ENCODE measurements around the gene EMC8.

The EMC8 gene

DNA sequence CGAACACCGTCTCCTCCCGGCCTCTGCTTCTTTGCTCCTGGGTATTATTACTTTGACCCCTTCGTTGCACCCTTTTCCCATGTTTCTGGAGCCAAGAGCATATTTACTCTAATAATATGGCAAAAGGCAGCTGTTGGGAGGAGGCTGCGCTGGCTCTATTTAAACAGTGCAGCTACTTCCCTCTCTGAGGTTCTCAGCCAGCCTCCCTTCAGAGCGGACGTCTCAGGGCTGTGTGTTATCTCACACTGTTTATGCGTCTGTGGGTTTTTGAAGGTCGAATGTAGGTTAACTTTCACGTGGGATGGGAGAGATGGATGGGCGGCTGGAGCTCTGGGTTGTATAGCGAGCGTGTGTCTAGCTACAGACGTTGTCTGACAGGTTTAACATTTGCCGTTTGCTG, 45.4 kb upstream of the EMC8 start:
- TF ChIP-seq, protein P1, sequence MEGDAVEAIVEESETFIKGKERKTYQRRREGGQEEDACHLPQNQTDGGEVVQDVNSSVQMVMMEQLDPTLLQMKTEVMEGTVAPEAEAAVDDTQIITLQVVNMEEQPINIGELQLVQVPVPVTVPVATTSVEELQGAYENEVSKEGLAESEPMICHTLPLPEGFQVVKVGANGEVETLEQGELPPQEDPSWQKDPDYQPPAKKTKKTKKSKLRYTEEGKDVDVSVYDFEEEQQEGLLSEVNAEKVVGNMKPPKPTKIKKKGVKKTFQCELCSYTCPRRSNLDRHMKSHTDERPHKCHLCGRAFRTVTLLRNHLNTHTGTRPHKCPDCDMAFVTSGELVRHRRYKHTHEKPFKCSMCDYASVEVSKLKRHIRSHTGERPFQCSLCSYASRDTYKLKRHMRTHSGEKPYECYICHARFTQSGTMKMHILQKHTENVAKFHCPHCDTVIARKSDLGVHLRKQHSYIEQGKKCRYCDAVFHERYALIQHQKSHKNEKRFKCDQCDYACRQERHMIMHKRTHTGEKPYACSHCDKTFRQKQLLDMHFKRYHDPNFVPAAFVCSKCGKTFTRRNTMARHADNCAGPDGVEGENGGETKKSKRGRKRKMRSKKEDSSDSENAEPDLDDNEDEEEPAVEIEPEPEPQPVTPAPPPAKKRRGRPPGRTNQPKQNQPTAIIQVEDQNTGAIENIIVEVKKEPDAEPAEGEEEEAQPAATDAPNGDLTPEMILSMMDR (IDR thresholded peaks at IDR 0.05; ENCODE audit: borderline replicate concordance, insufficient read depth, low read depth, low read length): no peak
- H3K4me3 ChIP-seq (ENCODE audit: low read depth, low read length): no peak overlapping the region

DNA sequence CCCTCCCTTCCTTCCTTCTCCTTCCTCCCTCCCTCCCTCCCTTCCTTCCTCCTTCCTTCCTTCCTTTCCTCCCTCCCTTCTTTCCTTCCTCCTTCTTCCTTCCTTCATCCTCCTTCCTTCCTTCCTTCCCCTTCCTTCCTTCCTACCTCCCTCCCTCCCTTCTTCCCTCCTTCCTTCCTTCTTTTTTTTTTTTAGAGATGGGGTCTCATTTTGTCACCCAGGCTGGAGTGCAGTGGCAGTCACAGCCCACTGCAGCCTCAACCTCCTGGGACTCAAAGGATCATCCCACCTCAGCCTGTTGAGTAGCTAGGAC, 44.8 kb upstream of the EMC8 start:
- TF ChIP-seq, protein P1 (IDR thresholded peaks at IDR 0.05; ENCODE audit: borderline replicate concordance, insufficient read depth, low read depth, low read length): no peak
- no peak overlapping the region for H3K4me3 ChIP-seq (ENCODE audit: low read depth, low read length)

DNA sequence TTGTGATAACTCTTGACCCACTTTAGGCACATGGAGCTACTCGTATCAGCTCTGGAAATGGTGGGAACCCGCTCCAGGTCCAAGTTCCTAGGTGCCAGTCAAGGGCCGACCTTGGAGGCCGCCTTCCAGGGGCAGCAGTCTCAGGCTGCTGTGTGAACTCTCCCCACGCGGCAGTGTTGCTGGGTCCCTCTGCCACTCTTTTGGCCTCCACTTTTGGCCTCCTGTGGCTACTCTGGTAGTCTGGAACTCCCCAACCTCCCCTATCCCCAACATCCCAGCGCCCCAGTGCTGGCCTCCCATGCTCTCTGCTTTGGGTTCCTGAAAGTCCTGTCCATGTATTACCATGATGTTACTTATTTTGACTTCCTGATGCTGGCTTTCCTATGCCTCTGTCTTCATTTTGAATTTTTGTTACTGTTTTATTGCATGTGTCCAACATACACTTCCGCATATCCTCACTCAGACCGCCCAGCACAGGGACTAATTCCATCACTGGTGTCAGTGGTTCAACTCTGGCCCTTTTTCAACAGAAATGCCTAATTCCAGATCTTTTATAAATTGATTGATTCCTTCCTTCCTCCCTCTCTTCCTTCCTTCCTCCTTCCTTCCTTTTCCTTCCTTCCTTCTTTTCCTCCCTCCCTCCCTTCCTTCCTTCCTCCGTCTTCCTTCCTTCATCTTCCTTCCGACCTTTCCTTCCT, 44.3 kb upstream of the EMC8 start:
- no peak overlapping the region for H3K4me3 ChIP-seq (ENCODE audit: low read depth, low read length)
- TF ChIP-seq, protein P1 (IDR thresholded peaks at IDR 0.05; ENCODE audit: borderline replicate concordance, insufficient read depth, low read depth, low read length): no peak

DNA sequence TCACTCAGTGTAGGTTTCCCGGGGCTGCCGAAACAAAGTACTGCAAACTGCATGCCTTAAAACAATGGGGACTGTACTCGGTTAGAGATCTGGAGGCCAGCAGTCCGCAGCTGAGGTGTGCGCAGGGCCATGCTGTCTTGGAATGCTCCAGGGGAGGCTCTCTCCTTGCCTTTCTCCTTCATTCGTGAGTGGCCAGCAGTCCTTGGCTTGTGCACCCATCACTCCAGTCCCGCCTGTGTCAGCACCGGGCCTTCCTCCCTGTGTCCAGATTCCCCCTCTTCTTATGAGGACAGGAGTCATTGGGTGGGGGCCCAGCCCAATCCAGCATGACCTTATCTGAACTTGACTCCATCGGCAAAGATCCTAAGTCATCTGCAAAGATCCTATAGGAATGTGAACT, 43.5 kb upstream of the EMC8 start:
- no peak overlapping the region for H3K4me3 ChIP-seq (ENCODE audit: low read depth, low read length)
- TF ChIP-seq, protein P1 (IDR thresholded peaks at IDR 0.05; ENCODE audit: borderline replicate concordance, insufficient read depth, low read depth, low read length): no peak

DNA sequence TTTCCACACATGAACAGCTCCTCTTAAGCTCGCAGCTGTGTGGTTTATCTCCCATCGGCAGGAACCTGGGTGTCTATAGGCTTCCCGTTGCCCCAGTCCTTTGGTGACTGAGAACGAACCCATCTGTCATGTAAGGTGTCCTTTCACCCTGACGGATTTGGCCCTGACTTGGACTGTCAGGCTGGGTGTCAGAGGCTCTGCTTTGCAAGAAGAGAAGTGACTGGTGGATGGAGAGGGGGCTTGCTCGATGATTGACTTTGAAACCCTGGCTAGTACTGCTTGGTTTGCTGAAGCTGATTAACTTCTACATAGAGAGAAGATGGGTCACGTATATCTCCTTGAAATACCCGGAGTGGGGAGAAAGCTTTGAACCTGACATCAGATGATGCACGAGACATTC, 43.1 kb upstream of the EMC8 start:
- TF ChIP-seq, protein P1 (IDR thresholded peaks at IDR 0.05; ENCODE audit: borderline replicate concordance, insufficient read depth, low read depth, low read length): no peak
- H3K4me3 ChIP-seq (ENCODE audit: low read depth, low read length): no peak overlapping the region

DNA sequence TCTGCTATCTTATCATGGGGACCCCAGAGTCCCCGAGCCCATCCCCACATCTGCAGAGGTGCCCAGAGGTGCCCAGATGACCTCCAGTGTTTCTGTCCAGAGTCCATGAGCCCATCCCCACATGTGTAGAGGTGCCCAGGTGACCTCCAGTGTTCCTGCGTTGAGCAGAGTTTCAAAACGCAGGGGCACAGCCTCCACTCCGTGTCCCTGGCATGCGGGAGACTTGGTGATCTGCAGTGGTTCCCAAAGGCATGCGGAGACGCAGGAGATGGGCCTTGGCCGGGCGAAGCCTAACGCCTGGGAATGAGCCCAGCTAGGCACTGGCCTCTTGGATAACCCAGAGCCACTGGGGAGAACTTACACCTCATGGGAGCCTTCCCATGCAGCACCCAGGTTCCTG, 41.5 kb upstream of the EMC8 start:
- TF ChIP-seq, protein P1 (IDR thresholded peaks at IDR 0.05; ENCODE audit: borderline replicate concordance, insufficient read depth, low read depth, low read length): no peak
- H3K4me3 ChIP-seq (ENCODE audit: low read depth, low read length): no peak overlapping the region

DNA sequence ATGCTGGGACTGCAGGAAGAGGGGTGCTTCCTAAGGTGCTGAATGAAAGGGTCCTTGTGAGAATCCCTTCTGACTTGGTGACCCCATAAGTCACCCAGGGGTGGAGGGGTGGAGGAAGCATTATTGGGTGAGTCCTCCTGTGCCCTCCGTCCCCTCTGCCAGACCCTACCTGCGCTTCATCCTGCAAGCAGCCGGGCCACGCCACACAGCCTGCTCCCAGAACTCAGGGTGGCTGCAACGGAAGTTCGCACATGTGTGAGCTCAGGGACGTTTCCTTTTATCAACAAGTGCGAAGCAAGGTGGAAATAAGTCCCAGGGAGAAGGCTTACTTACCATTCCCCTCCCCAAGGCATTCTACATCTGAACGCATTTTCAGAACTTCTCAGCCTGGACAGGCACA, 41.1 kb upstream of the EMC8 start:
- no peak overlapping the region for H3K4me3 ChIP-seq (ENCODE audit: low read depth, low read length)
- TF ChIP-seq, protein P1 (IDR thresholded peaks at IDR 0.05; ENCODE audit: borderline replicate concordance, insufficient read depth, low read depth, low read length): no peak

Data from GM12875 (cell line).